Fibroblast of skin of scalp (primary cell): ENCODE results near the gene SCD5. TPM values are rescaled to one million over a fixed set of nuclear protein-coding genes. Genes with fewer than 3 reads are reported as not detected.
A peak's percentile ranks its signal among the peaks of the same experiment; 100 is the strongest.
"Not testable (repeated sequence)": the region's sequence is repeated elsewhere in the genome, so short reads cannot be mapped to it uniquely, and the experiment has no call there.

Experiments used
- DNase-seq: peaks from one replicate; pipeline ENCODE4 v3.0.0-alpha.2; 2013
- polyA plus RNA-seq, 2 experiments: library from polyadenylated mRNA; unstranded; fragments of 120-200 nt; gene quantifications; one replicate each; pipeline ENCODE4 v1.2.1, GENCODE V29; 2013; ENCODE audit not compliant: insufficient read length in 2 of 2

Gene SCD5
- 25.1 TPM for polyA plus RNA-seq (2013, experiment 1 of 2; ENCODE audit: insufficient read length)
- 26.9 TPM for polyA plus RNA-seq (2013, experiment 2 of 2; ENCODE audit: insufficient read length)

DNA sequence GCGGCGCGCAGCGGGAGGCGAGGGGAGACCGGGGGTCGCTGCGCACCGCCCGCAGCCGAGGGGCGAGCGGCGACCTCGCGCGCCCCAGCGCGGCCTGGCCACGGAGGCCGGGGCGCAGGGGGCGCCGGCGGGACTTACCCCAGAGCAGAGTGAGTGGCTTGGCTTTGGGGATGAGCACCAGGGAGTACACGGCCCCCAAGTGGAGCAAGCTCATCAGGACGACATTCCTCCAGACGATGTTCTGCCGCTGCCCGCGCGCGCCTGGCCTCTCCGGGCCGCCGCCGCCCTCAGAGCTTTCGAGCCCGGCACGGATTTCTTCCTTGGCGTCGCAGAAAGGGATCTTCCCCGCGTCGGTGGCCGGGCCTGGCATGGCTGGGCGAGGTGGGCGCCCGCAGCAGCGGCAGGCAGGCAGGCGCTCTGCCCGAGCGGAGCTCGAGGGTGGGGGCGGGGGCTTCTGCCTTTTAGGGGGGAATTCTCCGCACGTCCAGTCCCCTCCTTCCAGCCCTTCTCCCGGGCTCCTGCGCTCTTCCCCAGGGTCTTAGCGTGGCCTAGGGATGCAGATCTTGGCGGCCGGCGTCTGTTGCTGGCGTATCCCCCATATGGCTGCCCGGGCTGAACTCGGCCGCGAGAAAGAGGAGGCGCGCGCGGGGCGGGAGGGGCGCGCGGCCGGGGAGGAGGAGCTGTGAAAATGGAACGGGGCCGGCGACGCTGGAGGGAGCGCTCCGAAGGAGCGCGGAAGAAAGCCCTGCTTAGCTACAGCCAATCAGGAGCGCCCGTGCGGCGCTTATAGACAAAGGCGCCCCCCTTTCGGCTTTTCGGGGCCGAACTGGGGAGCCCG is at the start of gene SCD5:
Gene SCD5 (minus strand): TSS at position 629 of the 838 bp plus-strand sequence. CDS start 259 bp downstream, at position 370.
- DNase-seq = peak; percentile 88

GRCh38 chr4:82842593-82842992 is 44.0 kb upstream of the SCD5 start:
- peak; percentile 24 for DNase-seq

DNA sequence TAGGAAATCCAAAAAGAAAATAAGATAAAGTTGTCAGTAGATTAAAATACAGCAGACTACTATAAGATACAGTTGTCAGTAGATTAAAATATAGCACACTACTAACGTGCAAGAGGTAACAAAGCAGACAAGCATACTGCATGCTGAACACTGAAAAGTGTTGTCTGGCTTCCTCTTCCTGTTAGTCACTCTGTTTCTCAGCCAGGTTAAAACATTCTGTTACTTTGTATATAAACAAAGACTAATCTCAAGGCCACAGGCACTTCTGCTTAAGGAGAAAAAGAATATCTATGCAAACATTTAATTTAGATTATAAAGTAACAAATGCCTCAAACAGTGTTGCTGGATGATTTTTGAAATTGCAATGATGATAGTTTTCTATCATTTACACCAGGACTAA is 41.0 kb upstream of the SCD5 start:
- no peak for DNase-seq

DNA sequence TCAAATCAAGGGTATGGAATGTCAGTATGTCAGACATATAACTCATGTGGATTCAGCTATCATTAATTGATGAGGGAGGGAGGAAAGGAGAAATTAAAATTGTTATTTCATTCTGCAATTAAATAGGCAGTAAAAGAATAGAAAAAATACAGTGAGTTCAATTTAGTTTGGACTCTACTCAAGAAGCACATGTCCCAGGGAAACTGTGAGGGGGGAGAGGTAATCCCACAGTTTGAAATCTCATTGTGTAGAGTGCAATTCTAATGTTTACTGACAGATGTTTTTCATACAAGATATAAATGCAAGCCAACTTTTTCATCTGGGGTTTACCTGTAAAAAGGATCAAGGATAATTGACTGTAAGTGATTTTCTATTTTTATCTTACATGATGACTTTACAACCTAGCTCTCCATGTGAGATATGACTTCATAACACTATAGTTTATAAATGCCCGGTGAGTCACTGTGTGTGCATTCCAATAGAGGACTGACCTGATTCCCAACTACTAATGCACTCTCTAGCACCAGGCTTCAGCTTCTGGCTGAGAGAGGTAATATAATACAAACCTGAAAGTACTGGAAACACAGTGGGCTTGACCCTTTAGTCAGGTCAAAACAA is 35.2 kb upstream of the SCD5 start:
- DNase-seq = peak; percentile 79

- DNase-seq = not testable (repeated sequence)
Observed at GRCh38 chr4:82833060-82833459, 34.5 kb upstream of the SCD5 start.

DNA sequence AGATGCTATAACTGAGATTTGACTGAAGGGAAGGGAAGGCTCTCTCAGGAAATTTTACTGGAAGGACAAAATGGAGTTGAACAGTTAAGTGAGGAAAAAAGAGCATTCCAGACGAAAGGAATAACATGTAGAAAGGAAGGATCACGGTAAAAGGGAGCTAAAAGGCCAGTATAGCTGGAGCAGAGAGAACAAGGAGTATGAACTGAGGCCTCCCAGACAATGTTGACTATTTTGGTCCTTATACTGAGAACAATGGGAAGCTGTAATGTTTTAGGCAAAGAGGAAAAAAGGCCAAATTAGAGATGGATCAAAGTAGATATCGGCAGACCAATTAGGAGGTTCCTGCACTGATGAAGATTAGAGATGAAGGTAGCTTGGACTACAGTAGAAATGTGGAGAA is 26.8 kb upstream of the SCD5 start:
- DNase-seq = no peak

DNA sequence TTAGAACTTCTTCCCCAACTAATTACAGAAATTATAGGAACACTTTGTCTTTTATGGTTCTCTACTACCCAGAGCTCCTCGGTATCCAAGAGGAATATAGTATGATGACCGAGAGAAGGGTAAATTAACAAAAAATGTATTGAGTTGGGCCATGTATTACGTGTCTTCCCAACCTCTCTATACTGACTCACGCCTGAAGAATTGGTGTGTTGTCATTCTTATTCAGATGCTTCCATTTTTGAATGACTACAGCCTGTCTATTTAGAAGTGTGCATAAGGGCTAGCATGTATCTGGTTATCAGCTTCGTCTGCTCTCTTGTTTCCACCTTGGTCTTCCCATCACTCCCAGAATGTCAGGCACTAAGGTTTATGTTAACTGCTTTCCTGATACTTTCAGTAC is 24.5 kb upstream of the SCD5 start:
- DNase-seq = peak; percentile 59

- DNase-seq = no peak
Observed at GRCh38 chr4:82820689-82821088, 22.1 kb upstream of the SCD5 start.

DNA sequence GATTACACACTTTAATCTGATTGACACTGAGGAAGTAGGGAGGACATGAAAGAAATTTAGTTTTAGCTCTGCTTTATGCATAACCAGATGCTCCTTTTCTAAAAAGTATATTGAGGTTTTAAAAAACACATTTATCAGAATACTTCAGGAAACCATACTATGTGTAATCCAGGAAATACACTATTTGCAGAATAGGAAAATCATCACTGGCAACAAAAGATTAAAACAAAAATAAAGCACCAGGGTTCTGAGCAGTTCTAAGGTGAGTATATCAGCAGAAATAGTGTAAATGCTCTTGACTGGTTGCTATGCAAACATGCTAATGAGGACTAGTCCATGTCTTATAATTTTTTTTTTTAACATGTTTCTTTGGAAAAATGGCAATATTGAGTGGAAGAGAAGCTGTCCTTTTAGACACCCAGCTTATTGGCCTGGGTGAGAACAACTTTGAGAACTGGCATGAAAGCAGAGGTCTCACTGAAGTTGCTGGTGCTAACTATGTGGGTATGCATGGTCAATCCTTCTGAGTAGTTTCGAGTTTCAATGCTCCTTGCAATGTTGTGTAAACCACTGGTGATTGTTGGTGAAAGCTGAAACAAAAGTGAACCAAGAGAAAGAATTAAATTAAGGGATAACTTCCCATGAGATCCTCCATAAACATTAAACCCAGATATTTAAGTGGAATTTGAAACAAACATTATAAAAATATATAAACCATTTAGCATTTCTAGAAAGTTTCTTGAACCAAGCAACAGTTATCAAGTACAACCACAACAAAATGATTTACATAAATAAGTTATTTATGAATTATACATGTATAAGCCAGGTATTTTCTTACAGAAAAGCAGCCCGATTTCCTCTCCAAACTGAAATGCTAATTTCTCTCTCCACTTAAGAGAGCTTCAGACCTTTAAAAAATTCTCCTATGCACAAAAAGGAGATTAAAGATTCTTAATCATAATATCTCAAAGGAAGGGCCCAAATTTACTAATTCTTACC is 20.4 kb upstream of the SCD5 start:
- no peak for DNase-seq

DNA sequence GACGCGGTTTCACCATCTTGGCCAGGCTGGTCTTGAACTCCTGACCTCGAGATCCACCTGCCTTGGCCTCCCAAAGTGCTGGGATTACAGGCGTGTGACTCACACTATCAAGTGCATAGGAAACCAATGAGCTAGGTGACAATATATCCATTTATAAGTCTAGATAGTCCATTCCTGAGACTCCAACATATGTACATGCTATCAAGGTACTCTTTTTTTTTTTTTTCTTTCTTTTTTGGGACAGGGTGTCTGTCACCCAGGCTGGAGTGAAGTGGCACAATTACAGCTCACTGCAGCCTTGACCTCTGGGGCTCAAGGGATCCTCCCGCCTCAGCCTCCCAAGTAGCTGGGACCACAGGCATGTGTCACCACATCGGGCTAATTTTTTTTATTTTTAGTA is 18.3 kb upstream of the SCD5 start:
- not testable (repeated sequence) for DNase-seq

GRCh38 chr4:82814034-82814433 is 15.4 kb upstream of the SCD5 start:
- no peak for DNase-seq

DNA sequence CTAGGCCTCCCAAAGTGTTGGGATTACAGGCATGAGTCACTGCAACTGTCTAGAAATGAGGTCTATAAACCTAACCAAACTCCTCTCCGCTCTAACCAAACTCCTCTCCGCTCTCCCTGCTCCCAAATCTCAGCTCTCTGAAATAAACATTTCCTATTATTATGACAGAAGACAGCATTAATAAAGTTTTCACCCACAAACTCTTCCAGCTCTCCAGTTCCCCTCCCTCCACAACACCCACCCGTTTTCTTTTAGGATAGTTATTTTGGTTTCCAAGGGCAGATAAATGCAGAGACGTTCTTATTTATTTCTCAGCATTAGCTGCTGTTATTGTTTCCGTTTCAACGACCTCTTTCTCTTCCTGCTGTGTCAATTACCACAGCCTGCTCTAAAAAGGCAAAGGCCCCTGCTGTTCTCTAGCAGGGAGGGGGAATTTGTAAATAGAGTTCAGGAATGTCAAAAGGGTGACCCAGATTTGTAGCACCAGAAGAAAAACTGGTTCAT is 13.3 kb upstream of the SCD5 start:
- DNase-seq = peak; percentile 35

DNA sequence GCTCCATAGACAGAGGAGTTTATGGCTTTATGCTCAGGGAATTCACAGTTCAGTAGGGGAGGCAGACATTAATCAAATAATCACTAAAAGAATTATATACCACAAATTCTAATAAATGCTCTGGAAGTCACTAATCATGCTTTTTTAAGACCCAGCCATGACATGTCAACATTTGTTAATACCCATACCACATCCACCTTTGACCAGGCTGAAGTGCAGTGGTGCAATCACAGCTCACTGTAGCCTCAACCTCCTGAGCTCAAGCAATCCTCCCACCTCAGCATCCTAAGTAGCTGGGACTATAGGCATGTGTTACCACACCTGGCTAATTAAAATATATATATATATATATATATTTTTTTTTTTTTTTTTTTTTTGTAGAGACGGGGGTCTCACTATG is 12.8 kb upstream of the SCD5 start:
- DNase-seq = no peak

GRCh38 chr4:82810176-82810575 is 11.6 kb upstream of the SCD5 start:
- DNase-seq = no peak

GRCh38 chr4:82809619-82810018 is 11.0 kb upstream of the SCD5 start:
- no peak for DNase-seq

DNA sequence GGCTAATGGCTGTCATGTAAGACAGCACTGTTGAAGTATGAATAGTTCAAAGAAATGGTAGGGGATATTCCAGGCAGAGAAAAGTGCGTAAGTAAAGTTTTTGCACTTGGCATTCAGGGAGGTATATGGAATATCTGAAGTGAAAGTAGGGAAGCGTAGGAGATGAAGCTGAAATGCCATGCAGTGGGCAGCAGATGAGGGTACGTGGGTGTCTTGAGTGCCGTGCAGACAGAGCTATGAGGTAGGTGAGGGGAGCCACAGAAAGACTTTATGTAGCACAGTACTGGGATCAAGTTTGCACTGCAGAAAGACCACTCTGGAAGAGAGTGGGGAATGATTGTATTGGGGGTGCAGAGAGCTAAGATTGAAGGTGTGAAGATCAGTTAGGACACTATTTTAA is 5.2 kb upstream of the SCD5 start:
- DNase-seq = no peak

DNA sequence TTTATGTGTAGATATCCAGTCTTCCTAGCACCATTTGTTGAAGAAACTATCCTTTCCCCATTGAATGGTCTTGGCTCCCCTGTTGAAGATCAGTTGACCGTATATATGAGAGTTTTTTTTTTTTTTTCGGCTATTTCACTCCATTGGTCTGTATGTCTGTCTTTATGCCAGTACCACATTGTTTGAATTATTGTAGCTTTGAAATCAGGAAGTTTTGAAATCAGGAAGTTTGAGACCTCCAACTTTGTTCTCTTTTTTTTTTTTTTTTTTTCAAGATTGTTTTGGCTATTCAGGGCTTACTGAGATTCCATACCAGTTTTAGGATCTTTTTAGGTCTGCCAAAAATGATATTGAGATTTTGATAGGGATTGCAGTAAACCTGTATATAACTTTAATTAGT is 4.3 kb upstream of the SCD5 start:
- DNase-seq = no peak

DNA sequence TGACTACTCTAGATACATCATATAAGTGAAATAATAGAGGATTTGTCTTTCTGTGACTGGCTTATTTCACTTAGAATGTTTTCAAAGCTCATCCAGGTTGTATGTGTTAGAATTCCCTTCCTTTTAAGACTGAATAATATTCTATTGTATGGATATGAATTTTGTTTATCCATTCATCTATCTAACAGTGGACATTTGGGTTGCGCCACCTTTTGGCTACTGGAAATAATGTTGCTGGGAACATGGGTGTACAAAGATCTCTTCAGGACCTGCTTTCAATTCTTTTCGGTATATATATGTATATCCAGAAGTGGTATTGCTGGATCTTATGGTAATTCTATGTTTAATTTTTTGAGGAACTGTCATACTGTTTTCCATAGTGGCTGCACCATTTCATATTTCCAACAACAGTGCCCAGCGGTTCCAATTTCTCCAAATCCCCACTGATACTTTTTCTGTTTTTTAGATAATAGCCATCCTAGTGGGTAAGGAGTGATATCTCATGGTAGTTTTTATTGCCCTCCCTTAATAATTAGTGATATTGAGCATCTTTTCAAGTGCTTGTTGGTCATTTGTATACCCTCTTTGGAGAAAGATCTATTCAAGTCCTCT is 3.4 kb upstream of the SCD5 start:
- DNase-seq = peak; percentile 56

GRCh38 chr4:82799006-82799881 is 648 bp upstream of the SCD5 start:
- no peak for DNase-seq

- DNase-seq = no peak
Observed at GRCh38 chr4:82797405-82798111, 1.0 kb downstream of the SCD5 start.
